Ramos (cell line): ENCODE measurements around the gene COL26A1.

Experiments used
- in situ Hi-C: fragments of 300-500 bp; cut with MboI; formaldehyde crosslinking; loops from one replicate; pipeline ENCODE4 v1.14.3; 2022; ENCODE audit warnings: low sequenced_read_pairs; ENCODE audit not compliant: unreplicated experiment

The COL26A1 gene

GRCh38 chr7:101605611-101606497 is 243.2 kb downstream of the COL26A1 start:
- in situ Hi-C loops: loop anchor here (10.0 kb wide), 2 partner anchors 209 to 669 kb away; partner anchors contain the start of gene CUX1

GRCh38 chr7:101606498-101606923 is 243.8 kb downstream of the COL26A1 start:
- in situ Hi-C loops: loop anchor here (10.0 kb wide), 2 partner anchors 208 to 668 kb away; partner anchors contain the start of gene CUX1
